Germinal center (tissue), 1 donor: ENCODE measurements around the gene WDR91.
"Not testable (repeated sequence)": the region's sequence is repeated elsewhere in the genome, so short reads cannot be mapped to it uniquely, and the experiment has no call there.

Experiments used
- DNase-seq: peaks from one replicate; pipeline ENCODE4 v3.0.0; 2012; ENCODE audit warnings: mixed read lengths, low spot score

The WDR91 gene

GRCh38 chr7:135211179-135211945 lies at the start of gene WDR91:
Gene WDR91 (minus strand): TSS chr7:135211526. CDS start chr7:135211502, 24 bp downstream.
- DNase-seq, result peak; percentile 100

- no peak for DNase-seq
Observed at GRCh38 chr7:135260470-135260869, 49.1 kb upstream of the WDR91 start.

- DNase-seq, result no peak
Observed at GRCh38 chr7:135259702-135260101, 48.4 kb upstream of the WDR91 start.

GRCh38 chr7:135258585-135258984 lies 47.3 kb upstream of the WDR91 start:
- DNase-seq, result no peak

GRCh38 chr7:135257790-135258189 lies 46.5 kb upstream of the WDR91 start:
- no peak for DNase-seq

- DNase-seq, result no peak
Observed at GRCh38 chr7:135253851-135254771, 42.8 kb upstream of the WDR91 start.

GRCh38 chr7:135251496-135252391 lies 40.4 kb upstream of the WDR91 start:
- no peak for DNase-seq

- DNase-seq, result no peak
Observed at GRCh38 chr7:135248546-135248945, 37.2 kb upstream of the WDR91 start.

- no peak for DNase-seq
Observed at GRCh38 chr7:135247746-135248471, 36.6 kb upstream of the WDR91 start.

GRCh38 chr7:135246191-135246825 lies 35.0 kb upstream of the WDR91 start:
- no peak for DNase-seq

GRCh38 chr7:135245226-135246190 lies 34.2 kb upstream of the WDR91 start:
- no peak for DNase-seq

- no peak for DNase-seq
Observed at GRCh38 chr7:135242096-135242684, 30.9 kb upstream of the WDR91 start.

GRCh38 chr7:135240441-135240840 lies 29.1 kb upstream of the WDR91 start:
- no peak for DNase-seq

- no peak for DNase-seq
Observed at GRCh38 chr7:135239263-135239662, 27.9 kb upstream of the WDR91 start.

GRCh38 chr7:135238112-135238744 lies 26.9 kb upstream of the WDR91 start:
- no peak for DNase-seq

- no peak for DNase-seq
Observed at GRCh38 chr7:135236727-135237126, 25.4 kb upstream of the WDR91 start.

GRCh38 chr7:135235841-135236240 lies 24.5 kb upstream of the WDR91 start:
- DNase-seq, result no peak

- DNase-seq, result no peak
Observed at GRCh38 chr7:135234727-135235126, 23.4 kb upstream of the WDR91 start.

- DNase-seq, result not testable (repeated sequence)
Observed at GRCh38 chr7:135234095-135234494, 22.8 kb upstream of the WDR91 start.
